Hepatocyte (in vitro differentiated cells): Measurements from ENCODE around the gene MTX3.

Experiments
- EZH2 ChIP-seq: fragments of 200-600 bp; sonication (generic); IDR thresholded peaks from 2 replicates; pipeline ENCODE4 v1.6.1; 2016; ENCODE audit warnings: antibody characterized with exemption, mild to moderate bottlenecking, borderline replicate concordance
- TF ChIP-seq, protein P1 (sequence below): fragments of 200-600 bp; sonication (generic); IDR thresholded peaks from 2 replicates; pipeline ENCODE4 v1.5.1; 2016; ENCODE audit warnings: antibody characterized with exemption, mild to moderate bottlenecking; ENCODE audit not compliant: poor library complexity

DNA sequence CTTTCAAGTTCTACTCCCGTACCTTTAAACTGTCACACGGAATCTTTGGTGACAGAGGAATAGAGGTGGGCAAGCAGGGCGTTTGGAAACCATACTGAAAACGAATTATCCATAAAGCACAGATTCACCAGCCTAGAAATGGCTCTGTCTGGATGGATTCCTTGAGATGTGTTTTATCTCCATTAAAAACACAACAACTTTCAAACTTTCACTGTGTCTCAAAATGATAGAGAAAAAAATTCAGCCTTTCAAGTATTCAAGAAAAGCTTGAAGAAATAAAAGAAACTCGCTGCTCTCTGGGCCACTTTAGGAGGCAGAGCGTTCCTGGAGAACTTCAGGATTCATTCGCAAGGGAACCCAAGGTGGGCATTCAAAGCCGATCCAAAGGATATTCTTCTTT, 43.5 kb upstream of the MTX3 start:
- TF ChIP-seq, protein P1, sequence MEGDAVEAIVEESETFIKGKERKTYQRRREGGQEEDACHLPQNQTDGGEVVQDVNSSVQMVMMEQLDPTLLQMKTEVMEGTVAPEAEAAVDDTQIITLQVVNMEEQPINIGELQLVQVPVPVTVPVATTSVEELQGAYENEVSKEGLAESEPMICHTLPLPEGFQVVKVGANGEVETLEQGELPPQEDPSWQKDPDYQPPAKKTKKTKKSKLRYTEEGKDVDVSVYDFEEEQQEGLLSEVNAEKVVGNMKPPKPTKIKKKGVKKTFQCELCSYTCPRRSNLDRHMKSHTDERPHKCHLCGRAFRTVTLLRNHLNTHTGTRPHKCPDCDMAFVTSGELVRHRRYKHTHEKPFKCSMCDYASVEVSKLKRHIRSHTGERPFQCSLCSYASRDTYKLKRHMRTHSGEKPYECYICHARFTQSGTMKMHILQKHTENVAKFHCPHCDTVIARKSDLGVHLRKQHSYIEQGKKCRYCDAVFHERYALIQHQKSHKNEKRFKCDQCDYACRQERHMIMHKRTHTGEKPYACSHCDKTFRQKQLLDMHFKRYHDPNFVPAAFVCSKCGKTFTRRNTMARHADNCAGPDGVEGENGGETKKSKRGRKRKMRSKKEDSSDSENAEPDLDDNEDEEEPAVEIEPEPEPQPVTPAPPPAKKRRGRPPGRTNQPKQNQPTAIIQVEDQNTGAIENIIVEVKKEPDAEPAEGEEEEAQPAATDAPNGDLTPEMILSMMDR = no peak
- TF ChIP-seq EZH2 = no peak
